ENCODE measurements around the gene BRWD1. TPM values are rescaled to one million over a fixed set of nuclear protein-coding genes. Genes with fewer than 3 reads are reported as not detected.

BRWD1 gene
- total and polyA plus RNA-seq, 2 of the 13 experiments (the other 11 are each of a cell fraction or from before 2014, with no cell fraction given), result 13.9 to 28.0 TPM

DNA sequence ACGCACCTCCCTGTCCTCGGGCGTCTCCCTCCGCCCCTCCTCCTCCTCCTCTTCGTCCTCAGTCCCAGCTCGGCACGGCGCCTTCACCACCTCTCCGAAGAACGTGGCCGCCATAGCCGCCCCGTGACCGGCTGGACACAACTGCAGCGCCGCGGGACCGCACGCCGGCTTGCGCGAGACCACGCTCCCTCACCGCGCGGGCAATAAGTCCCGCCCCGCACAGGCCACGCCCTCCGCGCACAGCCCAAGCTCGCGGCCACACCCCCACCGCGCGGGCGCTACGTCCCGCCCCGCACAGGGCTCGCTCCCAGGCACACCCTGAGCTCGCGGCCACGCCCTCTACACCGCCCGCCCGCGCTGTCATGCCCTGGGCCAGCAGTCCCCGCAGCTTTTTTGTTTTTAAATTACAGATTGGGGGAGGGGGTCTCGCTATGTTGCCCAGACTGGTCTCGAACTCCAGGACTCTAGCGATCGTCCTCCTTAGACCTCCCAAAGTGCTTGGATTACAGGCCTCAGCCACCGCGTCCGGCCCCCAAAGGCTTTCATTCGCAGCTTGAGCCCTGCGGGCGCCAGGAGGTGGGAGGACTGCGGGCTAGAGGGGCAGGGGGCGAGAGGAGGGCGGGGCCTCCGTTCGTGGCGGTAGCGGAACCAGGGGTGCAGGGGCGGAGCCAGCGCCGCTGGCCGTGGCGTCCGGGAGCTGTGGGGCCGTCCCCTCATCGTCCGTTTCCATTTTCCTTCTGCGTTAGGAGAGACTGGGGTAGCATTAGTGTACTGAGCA, 130.0 kb downstream of the BRWD1 start, which contains the start of gene PSMG1 (continued):
- TF ChIP-seq TBX2 (CRISPR knock-in tag; IDR thresholded peaks at IDR 0.05; ENCODE audit: borderline replicate concordance), result peak; percentile 68; the same call in 1 of the 2 replicates
- peak; percentile 89 for TF ChIP-seq ZFP91 (CRISPR knock-in tag; IDR thresholded peaks at IDR 0.05; ENCODE audit: borderline replicate concordance)
- no peak for TF ChIP-seq ZNF713 (CRISPR knock-in tag; IDR thresholded peaks at IDR 0.05)
- TF ChIP-seq KDM3A (CRISPR knock-in tag; IDR thresholded peaks at IDR 0.05; ENCODE audit: low read depth), result peak; percentile 43; the same call in 1 of the 2 replicates
- peak; percentile 90; the same call in 1 of the 2 replicates for TF ChIP-seq ZNF446 (CRISPR knock-in tag; IDR thresholded peaks at IDR 0.05)
- no peak for TF ChIP-seq GLI4 (CRISPR knock-in tag; IDR thresholded peaks at IDR 0.05; ENCODE audit: borderline replicate concordance)
- no peak for TF ChIP-seq HHEX (CRISPR knock-in tag; IDR thresholded peaks at IDR 0.05)
- 0 out of 2 replicates have a peak, but pooled peaks have one; percentile 72 for TF ChIP-seq RELA (CRISPR knock-in tag; IDR thresholded peaks at IDR 0.05)
- no peak for TF ChIP-seq SMAD1 (CRISPR knock-in tag; IDR thresholded peaks at IDR 0.05; ENCODE audit: borderline replicate concordance, low read depth)
- peak; percentile 50; the same call in 1 of the 2 replicates for TF ChIP-seq ZNF414 (CRISPR knock-in tag; IDR thresholded peaks at IDR 0.05)
- TF ChIP-seq, protein P1, sequence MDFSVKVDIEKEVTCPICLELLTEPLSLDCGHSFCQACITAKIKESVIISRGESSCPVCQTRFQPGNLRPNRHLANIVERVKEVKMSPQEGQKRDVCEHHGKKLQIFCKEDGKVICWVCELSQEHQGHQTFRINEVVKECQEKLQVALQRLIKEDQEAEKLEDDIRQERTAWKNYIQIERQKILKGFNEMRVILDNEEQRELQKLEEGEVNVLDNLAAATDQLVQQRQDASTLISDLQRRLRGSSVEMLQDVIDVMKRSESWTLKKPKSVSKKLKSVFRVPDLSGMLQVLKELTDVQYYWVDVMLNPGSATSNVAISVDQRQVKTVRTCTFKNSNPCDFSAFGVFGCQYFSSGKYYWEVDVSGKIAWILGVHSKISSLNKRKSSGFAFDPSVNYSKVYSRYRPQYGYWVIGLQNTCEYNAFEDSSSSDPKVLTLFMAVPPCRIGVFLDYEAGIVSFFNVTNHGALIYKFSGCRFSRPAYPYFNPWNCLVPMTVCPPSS (IDR thresholded peaks at IDR 0.05), result no peak
- peak; percentile 74; the same call in 1 of the 2 replicates for TF ChIP-seq ZNF614 (CRISPR knock-in tag; IDR thresholded peaks at IDR 0.05; ENCODE audit: borderline replicate concordance)
- peak; percentile 66; the same call in 1 of the 2 replicates for TF ChIP-seq ZNF761 (CRISPR knock-in tag; conservative IDR thresholded peaks at IDR 0.05)
- TF ChIP-seq DPF2 (CRISPR knock-in tag; IDR thresholded peaks at IDR 0.05; ENCODE audit: borderline replicate concordance, low read depth), result peak; percentile 59; the same call in 1 of the 2 replicates
- TF ChIP-seq MAFG (CRISPR knock-in tag; IDR thresholded peaks at IDR 0.05), result no peak
- TF ChIP-seq, protein P2, sequence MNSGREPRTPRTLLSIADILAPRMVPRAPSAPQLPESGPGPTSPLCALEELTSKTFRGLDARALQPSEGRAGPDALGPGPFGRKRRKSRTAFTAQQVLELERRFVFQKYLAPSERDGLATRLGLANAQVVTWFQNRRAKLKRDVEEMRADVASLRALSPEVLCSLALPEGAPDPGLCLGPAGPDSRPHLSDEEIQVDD (CRISPR knock-in tag; IDR thresholded peaks at IDR 0.05; ENCODE audit: borderline replicate concordance), result peak; percentile 92
- TF ChIP-seq RNF2 (conservative IDR thresholded peaks at IDR 0.05; ENCODE audit: low read depth), result peak; percentile 67; the same call in 1 of the 2 replicates
- TF ChIP-seq ZBTB2 (CRISPR knock-in tag; IDR thresholded peaks at IDR 0.05; ENCODE audit: low read depth), result peak; percentile 57
- TF ChIP-seq PHF8 (CRISPR knock-in tag; IDR thresholded peaks at IDR 0.05), result peak; percentile 97
- TF ChIP-seq ZNF607 (CRISPR knock-in tag; IDR thresholded peaks at IDR 0.05; ENCODE audit: borderline replicate concordance), result peak; percentile 73; the same call in 1 of the 2 replicates
- TF ChIP-seq HNF4G (IDR thresholded peaks at IDR 0.05; ENCODE audit: borderline replicate concordance, low read depth, low read length), result no peak
- TF ChIP-seq HNF4G (CRISPR knock-in tag; IDR thresholded peaks at IDR 0.05; ENCODE audit: borderline replicate concordance, low read depth), result no peak; the same call in 1 of the 2 replicates
